Gastrocnemius medialis (tissue), 4 donors: ENCODE data around the gene BCL11B.

Experiments
- POLR2A ChIP-seq, 2 donors: fragments of 450-650 bp; IDR thresholded peaks; one replicate each; pipeline ENCODE4 v1.6.1; 2017; ENCODE audit warnings: antibody characterized with exemption in 2 of 2, mild to moderate bottlenecking in 2 of 2, moderate library complexity in 2 of 2
- TF ChIP-seq, protein P1 (sequence below), 5 experiments: fragments of 450-650 bp in 3 of 5; fragments of 200-600 bp in 2 of 5; sonication (generic) in 2 of 5; IDR thresholded peaks in 4 of 5; conservative IDR thresholded peaks in 1 of 5; 1 replicate in 4 of 5; 2 replicates in 1 of 5; pipeline ENCODE4 v1.5.1; 2016 to 2019; ENCODE audit warnings: antibody characterized with exemption in 5 of 5, mild to moderate bottlenecking in 3 of 5, moderate library complexity in 3 of 5

DNA sequence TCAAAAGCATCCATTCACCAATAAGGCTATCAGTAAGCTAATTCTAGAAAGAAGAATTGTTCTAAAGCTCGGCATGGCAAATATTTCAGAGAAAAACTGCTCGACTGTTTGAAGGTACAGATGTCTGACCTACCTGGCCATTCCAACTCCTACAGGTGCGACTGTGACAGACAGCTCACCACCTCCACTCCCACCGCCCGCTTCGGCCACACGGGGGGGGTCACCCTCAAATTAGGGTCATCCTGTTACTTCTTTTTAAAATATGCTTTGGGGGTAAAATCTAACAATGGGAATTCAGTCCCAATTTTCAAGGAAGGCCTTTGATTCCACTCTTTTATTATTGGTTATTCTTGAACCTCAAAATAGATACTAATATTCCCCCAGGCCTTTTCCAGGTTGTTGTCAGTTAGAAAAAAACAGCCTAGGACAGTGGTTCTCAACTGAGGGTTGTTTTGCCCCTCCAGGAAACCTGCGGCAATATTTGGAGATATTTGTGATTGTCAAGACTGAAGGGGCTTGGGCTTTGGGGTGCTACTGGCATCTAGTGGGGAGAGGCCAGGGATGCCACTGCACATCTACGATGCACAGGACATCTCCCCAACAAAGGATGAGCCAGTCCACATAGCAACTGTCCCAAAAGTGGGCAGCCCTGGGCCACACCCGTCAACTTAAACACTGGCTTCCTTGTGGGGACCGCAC is 81.2 kb downstream of the BCL11B start:
- TF ChIP-seq, protein P1, sequence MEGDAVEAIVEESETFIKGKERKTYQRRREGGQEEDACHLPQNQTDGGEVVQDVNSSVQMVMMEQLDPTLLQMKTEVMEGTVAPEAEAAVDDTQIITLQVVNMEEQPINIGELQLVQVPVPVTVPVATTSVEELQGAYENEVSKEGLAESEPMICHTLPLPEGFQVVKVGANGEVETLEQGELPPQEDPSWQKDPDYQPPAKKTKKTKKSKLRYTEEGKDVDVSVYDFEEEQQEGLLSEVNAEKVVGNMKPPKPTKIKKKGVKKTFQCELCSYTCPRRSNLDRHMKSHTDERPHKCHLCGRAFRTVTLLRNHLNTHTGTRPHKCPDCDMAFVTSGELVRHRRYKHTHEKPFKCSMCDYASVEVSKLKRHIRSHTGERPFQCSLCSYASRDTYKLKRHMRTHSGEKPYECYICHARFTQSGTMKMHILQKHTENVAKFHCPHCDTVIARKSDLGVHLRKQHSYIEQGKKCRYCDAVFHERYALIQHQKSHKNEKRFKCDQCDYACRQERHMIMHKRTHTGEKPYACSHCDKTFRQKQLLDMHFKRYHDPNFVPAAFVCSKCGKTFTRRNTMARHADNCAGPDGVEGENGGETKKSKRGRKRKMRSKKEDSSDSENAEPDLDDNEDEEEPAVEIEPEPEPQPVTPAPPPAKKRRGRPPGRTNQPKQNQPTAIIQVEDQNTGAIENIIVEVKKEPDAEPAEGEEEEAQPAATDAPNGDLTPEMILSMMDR (IDR thresholded peaks at IDR 0.05 in 4 of 5, conservative IDR thresholded peaks at IDR 0.05 in 1 of 5), result no peak
- no peak for TF ChIP-seq POLR2A (IDR thresholded peaks at IDR 0.05)
